HepG2 (cell line): ENCODE measurements around the gene KLF13. TPM values are rescaled to one million over a fixed set of nuclear protein-coding genes. Genes with fewer than 3 reads are reported as not detected.
A peak's percentile ranks its signal among the peaks of the same experiment; 100 is the strongest.

ENCODE experiments used
- ATAC-seq: fragments of 200-7000 bp; cut with Tn5 transposase; 3 replicates; pipeline ENCODE4 v1.9.1; 2020; ENCODE audit warnings: mild to moderate bottlenecking, moderate library complexity
- BruUV-seq: library from RNA; stranded (reverse); fragments of 400-500 nt; replicated peaks from 2 replicates; lab custom pipeline; 2021; lab: Mats Ljungman, UMichigan
- CTCF ChIA-PET: fragments of 300-600 bp; formaldehyde crosslinking; extraction: SDS; loops from one replicate; lab custom pipeline; 2021; ENCODE audit warnings: low total read pairs, inconsistent platforms, low intra/inter-chr PET ratio; lab: Yijun Ruan, JAX
- POLR2A ChIA-PET: fragments of 350-600 bp; sonication (Branson Sonifier 250); formaldehyde crosslinking; loops from one replicate; lab custom pipeline; 2020; ENCODE audit warnings: antibody characterized with exemption, inconsistent platforms; lab: Yijun Ruan, JAX
- DNase-seq: peaks from one replicate; pipeline ENCODE4 v3.0.0-alpha.2; 2015; ENCODE audit warnings: low spot score
- FAIRE-seq: peaks from 3 replicates; lab custom pipeline; 2011; peaks lifted over from hg19 to GRCh38; lab: Jason Lieb, UNC
- H2AFZ ChIP-seq: one replicate; pipeline ENCODE4 v1.6.1; 2011; ENCODE audit warnings: low read length, inconsistent platforms
- H3K27ac ChIP-seq: fragments of 300-600 bp; 3 replicates; pipeline ENCODE4 v1.8.0; 2011; ENCODE audit warnings: mixed run types, mild to moderate bottlenecking, mixed read lengths, low read length, inconsistent platforms; ENCODE audit not compliant: insufficient read depth; ENCODE audit errors: extremely low read length
- H3K27me3 ChIP-seq, 2 experiments: fragments of 200-600 bp in 1 of 2; 2 replicates in 1 of 2; 3 replicates in 1 of 2; pipeline versions ENCODE4 v1.6.0 to v1.8.0; 2011; ENCODE audit warnings: low read length in 2 of 2, mild to moderate bottlenecking in 2 of 2, moderate library complexity in 2 of 2, inconsistent platforms in 1 of 2; ENCODE audit not compliant: insufficient read depth in 2 of 2, control insufficient read depth in 1 of 2
- H3K36me3 ChIP-seq, 2 experiments: fragments of 200-600 bp in 1 of 2; replicated peaks in 1 of 2; 2 replicates in 1 of 2; 3 replicates in 1 of 2; pipeline versions ENCODE4 v1.5.1 to v1.8.0; 2011; ENCODE audit warnings: low read length in 2 of 2, inconsistent platforms in 1 of 2; ENCODE audit not compliant: insufficient read depth in 2 of 2, control insufficient read depth in 1 of 2
- H3K4me1 ChIP-seq: 2 replicates; pipeline ENCODE4 v1.5.1; 2012; ENCODE audit warnings: low read length, inconsistent platforms; ENCODE audit not compliant: insufficient read depth
- H3K4me2 ChIP-seq: 2 replicates; pipeline ENCODE4 v1.6.0; 2011; ENCODE audit warnings: low read depth, low read length, inconsistent platforms
- H3K4me3 ChIP-seq, 3 experiments: fragments of 200-600 bp in 1 of 3; sonication (generic), shearing (Covaris generic) in 1 of 3; replicated peaks in 1 of 3; 2 replicates each; pipeline ENCODE4 v1.5.1; 2011 to 2016; ENCODE audit warnings: low read length in 3 of 3, inconsistent platforms in 2 of 3, low read depth in 2 of 3, mild to moderate bottlenecking in 2 of 3, control low read depth in 1 of 3, mixed read lengths in 1 of 3; ENCODE audit not compliant: insufficient read depth in 1 of 3
- H3K79me2 ChIP-seq: one replicate; pipeline ENCODE4 v1.6.1; 2011; ENCODE audit warnings: low read length, inconsistent platforms; ENCODE audit not compliant: insufficient read depth
- H3K9ac ChIP-seq: 2 replicates; pipeline ENCODE4 v1.6.0; 2011; ENCODE audit warnings: mild to moderate bottlenecking, low read depth, low read length, inconsistent platforms; ENCODE audit not compliant: insufficient read depth
- H3K9me3 ChIP-seq: 2 replicates; pipeline ENCODE4 v1.5.1; 2012; ENCODE audit warnings: mild to moderate bottlenecking, low read length
- H4K20me1 ChIP-seq: 2 replicates; pipeline ENCODE4 v1.6.0; 2011; ENCODE audit warnings: inconsistent platforms, mild to moderate bottlenecking, low read length, moderate library complexity; ENCODE audit not compliant: insufficient read depth
- FOSL1 ChIP-seq: sonication (generic); formaldehyde crosslinking; IDR thresholded peaks from 2 replicates; pipeline ENCODE4 v1.9.0; 2021; ENCODE audit warnings: missing genetic modification reagents, borderline replicate concordance
- HHEX ChIP-seq: IDR thresholded peaks from 2 replicates; pipeline ENCODE4 v1.6.1; 2016; ENCODE audit warnings: control low read depth
- HNF4A ChIP-seq: sonication (generic); formaldehyde crosslinking; IDR thresholded peaks from 2 replicates; pipeline ENCODE4 v1.4.0; 2020; ENCODE audit warnings: missing genetic modification reagents
- KLF11 ChIP-seq: IDR thresholded peaks from 2 replicates; pipeline ENCODE4 v1.6.1; 2016; ENCODE audit warnings: missing compliant biosample characterization
- PAF1 ChIP-seq: IDR thresholded peaks from 2 replicates; pipeline ENCODE4 v1.6.1; 2016; ENCODE audit warnings: missing genetic modification reagents, missing compliant biosample characterization
- ZNF350 ChIP-seq: sonication (generic); formaldehyde crosslinking; IDR thresholded peaks from 2 replicates; pipeline ENCODE4 v1.4.0; 2020; ENCODE audit warnings: mild to moderate bottlenecking, low read depth, missing genetic modification reagents, borderline replicate concordance
- ZNF547 ChIP-seq: sonication (generic); formaldehyde crosslinking; IDR thresholded peaks from 2 replicates; pipeline ENCODE4 v1.5.1; 2020; ENCODE audit warnings: mild to moderate bottlenecking, missing genetic modification reagents
- ZNF878 ChIP-seq: sonication (generic); formaldehyde crosslinking; IDR thresholded peaks from 2 replicates; pipeline ENCODE4 v1.8.1; 2023; ENCODE audit warnings: mild to moderate bottlenecking, missing genetic modification reagents, moderate library complexity
- WGBS: methylation state at CpG from one replicate; pipeline ENCODE4 v1.1.6; 2017; ENCODE audit warnings: low lambda C conversion rate; 5-methylcytosine and 5-hydroxymethylcytosine counted together
- in situ Hi-C: cut with HindIII; loops from 2 replicates; pipeline ENCODE4 v1.10.0; 2017; ENCODE audit warnings: low pct_unique_long_range_greater_than_20kb; ENCODE audit not compliant: extremely low pct_ligation_motif_present
- intact Hi-C: fragments of 100-400 bp; cut with micrococcal nuclease; formaldehyde crosslinking; loops from one replicate; pipeline ENCODE4 v1.10.0; 2022; ENCODE audit not compliant: unreplicated experiment
- polyA plus RNA-seq, 8 experiments: library from polyadenylated mRNA; depleted of rRNA in 3 of 8; stranded (reverse) in 7 of 8; unstranded in 1 of 8; fragments of >200 nt; fragmentation: Illumina TruSeq in 4 of 8; extraction: Trizol in 4 of 8; gene quantifications; 2 replicates each; pipeline versions ENCODE4 v1.2.1 to v1.2.3, GENCODE V29; 2011 to 2016; ENCODE audit warnings: low read depth in 4 of 8, missing spikeins in 1 of 8, mixed read lengths in 1 of 8; ENCODE audit not compliant: insufficient read depth in 1 of 8
- total RNA-seq, 5 experiments: library from RNA; depleted of rRNA; stranded (reverse); fragments of >200 nt; fragmentation: Illumina TruSeq; extraction: Trizol; gene quantifications; 2 replicates each; pipeline ENCODE4 v1.2.3, GENCODE V29; 2016; ENCODE audit warnings: low read depth in 1 of 5
- TF ChIP-seq, protein P1 (sequence below): fragments of 450-650 bp; IDR thresholded peaks from 2 replicates; pipeline ENCODE4 v1.6.1; 2016

KLF13 gene
- total and polyA plus RNA-seq, 2 of the 13 experiments (the other 11 are each of a cell fraction or from before 2014, with no cell fraction given), result 16.8 to 25.1 TPM

DNA sequence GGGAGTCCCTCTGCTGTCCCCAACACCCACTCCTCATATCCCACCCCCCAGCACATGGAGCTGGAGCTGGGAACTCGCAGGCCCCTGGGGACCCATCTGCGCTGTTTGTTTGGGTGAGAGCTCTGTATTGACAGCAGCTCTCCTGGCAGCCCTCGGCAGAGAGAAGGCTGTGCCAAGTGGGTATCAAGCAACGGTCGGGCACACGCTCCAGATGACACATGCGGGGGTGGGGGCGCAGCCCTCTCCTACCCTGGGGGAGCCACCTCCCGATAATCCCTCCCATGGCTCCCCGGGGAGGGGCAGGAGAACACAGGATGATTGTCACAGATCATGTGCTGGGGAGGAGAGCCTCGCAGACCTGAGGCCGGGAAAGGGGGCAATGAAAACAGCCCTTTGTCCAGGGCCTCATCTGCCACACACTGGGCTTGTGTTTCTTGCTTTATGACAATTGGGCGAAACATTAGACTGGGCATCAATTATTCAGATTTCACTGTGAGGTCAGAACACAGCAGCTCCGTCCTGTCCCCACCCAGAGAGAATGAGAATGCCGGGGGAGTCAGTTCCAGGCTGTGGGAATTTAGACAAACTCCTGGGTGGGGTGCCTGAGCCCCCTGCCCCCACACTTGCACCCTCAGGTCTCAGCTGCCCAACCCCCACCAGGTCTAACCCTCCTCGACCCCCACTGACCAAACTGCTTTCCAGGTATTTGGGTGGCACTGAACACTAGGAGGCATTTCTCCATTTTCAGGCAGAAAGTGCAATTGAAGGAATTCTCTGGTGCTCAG, 46.4 kb upstream of the KLF13 start (continued):
- TF ChIP-seq ZNF350 (CRISPR knock-in tag) (0 out of 2 replicates have a peak, but pooled peaks have one; percentile 18), HHEX (CRISPR knock-in tag) (no peak), PAF1 (CRISPR knock-in tag) (no peak), ZNF878 (CRISPR knock-in tag) (no peak)

DNA sequence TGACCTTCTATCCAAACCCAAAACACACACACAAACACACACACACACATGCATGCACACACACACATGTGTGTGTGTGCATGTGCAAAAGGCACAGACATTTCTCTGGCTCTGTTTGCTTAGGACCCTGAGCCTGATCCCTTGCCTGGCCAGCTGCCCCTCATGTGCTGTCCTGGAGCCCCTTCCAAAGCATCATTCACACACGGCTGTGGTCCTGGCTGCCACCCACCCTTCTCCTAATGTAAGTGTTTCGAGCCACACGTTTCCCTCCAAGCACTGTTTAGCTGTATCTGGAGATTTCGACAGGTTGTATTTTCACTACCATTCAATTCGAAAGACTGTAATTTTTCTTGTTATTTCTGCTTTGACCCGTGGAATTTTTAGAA, 45.8 kb upstream of the KLF13 start:
- Histone ChIP-seq H3K9me3 (no peaks in the 10 kb centered on the region), H3K79me2 (no peaks in the 10 kb centered on the region), H3K4me3 (peak overlapping the region in 2 of 3 experiments; percentile 36 to 65; a peak in 2 of 6 replicates), H3K9ac (no peak overlapping the region; the same call in 1 of the 2 replicates), H3K27ac (no peak overlapping the region), H3K27me3 (no peaks in the 10 kb centered on the region), H3K4me1 (peaks cover 31% of the 10 kb centered on the region)
- ChIA-PET POLR2A (interaction anchor here (1.2 to 1.9 kb wide), 2 partner anchors 16 to 18 kb away, joined by 4 to 12 read pairs; no protein-coding TSS in a partner anchor), CTCF (interaction anchor here (1.5 kb wide), 1 partner anchor 154 kb away, joined by 4 read pairs; no protein-coding TSS in a partner anchor)
- FAIRE-seq, result no peak
- 73% methylated on average over 6 of the region's 6 CpGs for WGBS
- TF ChIP-seq ZNF547 (CRISPR knock-in tag), result no peak
- TF ChIP-seq, protein P1, sequence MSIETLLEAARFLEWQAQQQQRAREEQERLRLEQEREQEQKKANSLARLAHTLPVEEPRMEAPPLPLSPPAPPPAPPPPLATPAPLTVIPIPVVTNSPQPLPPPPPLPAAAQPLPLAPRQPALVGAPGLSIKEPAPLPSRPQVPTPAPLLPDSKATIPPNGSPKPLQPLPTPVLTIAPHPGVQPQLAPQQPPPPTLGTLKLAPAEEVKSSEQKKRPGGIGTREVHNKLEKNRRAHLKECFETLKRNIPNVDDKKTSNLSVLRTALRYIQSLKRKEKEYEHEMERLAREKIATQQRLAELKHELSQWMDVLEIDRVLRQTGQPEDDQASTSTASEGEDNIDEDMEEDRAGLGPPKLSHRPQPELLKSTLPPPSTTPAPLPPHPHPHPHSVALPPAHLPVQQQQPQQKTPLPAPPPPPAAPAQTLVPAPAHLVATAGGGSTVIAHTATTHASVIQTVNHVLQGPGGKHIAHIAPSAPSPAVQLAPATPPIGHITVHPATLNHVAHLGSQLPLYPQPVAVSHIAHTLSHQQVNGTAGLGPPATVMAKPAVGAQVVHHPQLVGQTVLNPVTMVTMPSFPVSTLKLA, result 0 out of 2 replicates have a peak, but pooled peaks have one; percentile 6
- TF ChIP-seq FOSL1 (CRISPR knock-in tag), result no peak
- TF ChIP-seq HNF4A (CRISPR knock-in tag), result no peak
- no peak for TF ChIP-seq KLF11 (CRISPR knock-in tag)
- TF ChIP-seq, all 625 proteins: peak for 1
- no peaks in the 10 kb centered on the region for H3K36me3 ChIP-seq
- DNase-seq (no peak), ATAC-seq (no peak)
- no peaks in the 10 kb centered on the region for H4K20me1 ChIP-seq
- H2AFZ ChIP-seq, result no peak overlapping the region
- intact Hi-C loops (no loop called here), in situ Hi-C loops (no loop called here)
- H3K4me2 ChIP-seq, result peak overlapping the region; percentile 74
- BruUV-seq, result no TSS peak
